Motor neuron (in vitro differentiated cells): ENCODE data around the gene SLC25A20. TPM values are rescaled to one million over a fixed set of nuclear protein-coding genes. Genes with fewer than 3 reads are reported as not detected.
A peak's percentile ranks its signal among the peaks of the same experiment; 100 is the strongest.
"Not testable (repeated sequence)": the region's sequence is repeated elsewhere in the genome, so short reads cannot be mapped to it uniquely, and the experiment has no call there.

ENCODE experiments used
- ATAC-seq, 8 experiments: fragments of 200-7000 bp; cut with Tn5 transposase; replicated peaks in 6 of 8; 2 replicates each; pipeline ENCODE4 v1.8.0; 2021; ENCODE audit warnings: mild to moderate bottlenecking in 8 of 8, moderate library complexity in 8 of 8
- H3K27ac ChIP-seq, 2 donors: fragments of 250-450 bp; sonication (Bioruptor Pico); 2 replicates each; pipeline ENCODE4 v1.9.0; 2021; ENCODE audit warnings: antibody characterized with exemption in 2 of 2, mild to moderate bottlenecking in 2 of 2, moderate library complexity in 1 of 2
- H3K4me1 ChIP-seq, 2 donors: fragments of 250-450 bp; sonication (Bioruptor Pico); replicated peaks in 1 of 2; 2 replicates each; pipeline ENCODE4 v1.6.1; 2021; ENCODE audit warnings: antibody characterized with exemption in 2 of 2, mild to moderate bottlenecking in 2 of 2, moderate library complexity in 1 of 2
- H3K4me3 ChIP-seq, 5 donors: fragments of 250-450 bp; sonication (Bioruptor Pico); 2 replicates each; pipeline ENCODE4 v1.9.0; 2021; ENCODE audit warnings: antibody characterized with exemption in 5 of 5, mild to moderate bottlenecking in 5 of 5, moderate library complexity in 4 of 5
- WGBS, 10 experiments: fragments of 450-650 bp; shearing (Covaris generic); methylation state at CpG; one replicate each; pipeline ENCODE4 v1.0.0; 2022; 5-methylcytosine and 5-hydroxymethylcytosine counted together
- in situ Hi-C, 9 experiments: fragments of 400-800 bp; cut with MboI; loops; one replicate each; pipeline ENCODE4 v1.15.0; 2021; ENCODE audit warnings: low sequenced_read_pairs in 9 of 9, low pct_unique_long_range_greater_than_20kb in 2 of 9; ENCODE audit not compliant: unreplicated experiment in 9 of 9
- total RNA-seq, 8 experiments: library from RNA; unstranded; fragments of 300-600 nt; gene quantifications; 2 replicates each; pipeline versions ENCODE4 v1.2.3 to v1.2.4, GENCODE V29; 2022

The SLC25A20 gene
- total RNA-seq, 8 experiments from 2014 or later, result 7.8 to 22.6 (median 17.9) TPM

DNA sequence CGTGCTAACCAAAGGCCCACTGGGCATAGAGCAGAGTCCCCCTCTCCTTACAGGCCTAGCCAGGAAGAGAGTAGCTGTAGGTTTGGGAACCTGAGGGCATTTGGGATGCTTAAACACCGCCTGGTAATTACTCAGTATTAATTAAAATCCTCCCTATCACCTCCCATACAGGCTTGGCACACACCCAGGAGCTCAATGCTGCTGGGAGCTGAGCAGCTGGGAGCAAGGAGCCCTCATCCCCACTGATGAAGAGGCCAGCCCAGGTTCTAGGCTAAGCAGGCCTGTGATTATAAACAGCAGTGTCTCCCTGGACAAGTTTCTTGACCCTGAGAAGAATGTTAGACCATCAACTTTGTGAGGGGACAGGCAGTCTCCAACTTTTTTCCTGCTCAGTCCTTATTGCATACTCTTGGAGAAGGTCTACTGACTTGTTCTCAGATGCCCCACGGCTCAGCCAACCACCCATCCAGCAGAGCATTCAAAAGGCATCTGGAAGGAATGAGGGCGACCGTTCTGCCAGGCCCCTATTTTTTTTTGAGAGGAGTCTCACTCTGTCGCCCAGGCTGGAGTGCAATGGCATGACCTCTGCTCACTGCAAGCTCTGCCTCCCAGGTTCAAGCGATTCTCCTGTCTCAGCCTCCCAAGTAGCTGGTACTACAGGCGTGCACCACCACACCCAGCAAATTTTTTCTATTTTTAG is 49.7 kb downstream of the SLC25A20 start:
- Histone ChIP-seq H3K4me3 (no peak overlapping the region), H3K27ac (no peak overlapping the region), H3K4me1 (peaks cover 26 to 30% of the 10 kb centered on the region in 2 donors)
- in situ Hi-C loops, result no loop called here
- WGBS, 10 experiments, result 60 to 100% (median 98%) methylated on average over 1 to 5 of the region's 8 CpGs; no CpG with 5 or more reads in 4 of the 10 experiments
- ATAC-seq, result no peak

DNA sequence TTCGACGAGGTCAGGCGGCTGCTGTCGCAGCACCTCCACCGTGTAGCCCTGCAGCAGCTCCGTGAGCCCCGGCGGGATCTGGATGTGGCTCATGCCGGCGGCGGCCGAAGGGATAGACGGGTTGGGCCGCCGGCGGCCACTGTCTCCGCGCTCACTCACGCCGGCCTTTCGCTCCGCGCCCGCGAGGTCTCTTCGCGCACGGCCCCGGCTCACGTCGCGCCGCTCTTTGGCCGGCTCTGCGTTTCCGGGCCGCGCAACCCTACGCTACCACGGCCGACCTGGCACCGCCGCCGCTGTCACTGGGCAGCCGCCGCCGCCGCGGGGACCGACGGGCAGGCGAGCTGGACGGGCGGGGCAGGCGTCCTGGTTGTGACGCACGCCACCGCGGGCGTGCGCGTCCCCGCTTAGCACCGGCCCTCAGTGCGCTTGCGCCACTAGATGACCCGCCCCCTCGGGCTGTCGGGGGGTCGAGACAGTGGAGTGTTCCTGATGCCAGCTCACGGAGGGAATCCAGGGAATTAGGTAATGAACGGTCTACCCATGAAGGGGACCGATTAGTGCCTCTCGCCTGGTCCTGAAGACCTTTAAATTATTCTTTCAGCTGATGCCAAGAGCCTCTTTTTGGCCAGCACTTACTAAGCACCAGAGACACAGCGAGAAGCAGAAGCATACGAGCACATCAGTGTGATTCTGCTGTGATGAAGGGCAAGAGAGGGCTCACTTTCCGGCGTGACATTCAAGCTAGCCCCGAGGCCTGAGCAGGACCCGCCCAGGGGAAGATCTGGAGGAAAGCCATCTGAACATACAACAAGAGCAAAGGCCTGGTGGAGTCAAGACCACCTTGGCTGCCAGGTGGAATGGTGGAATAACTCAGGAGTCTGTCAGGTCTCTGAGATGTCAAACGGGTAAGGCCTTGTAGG is 50.9 kb downstream of the SLC25A20 start, which contains the start of gene PRKAR2A:
TSS of gene PRKAR2A (minus strand) at position 371 of the 920 bp plus-strand sequence. CDS start at position 93, 278 bp downstream.
- ATAC-seq, result peak; percentile 82 to 88 (median 84)
- Histone ChIP-seq H3K27ac (peak within 1 kb of the TSS; percentile 55 to 87), H3K4me3 (peak within 1 kb of the TSS; percentile 45 to 77 (median 64)), H3K4me1 (peaks cover 26 to 30% of the 10 kb centered on the region in 2 donors)
- 0 to 48% (median 25%) methylated on average over 1 to 23 of the region's 81 CpGs; no CpG with 5 or more reads in 1 of the 10 experiments for WGBS, 10 experiments
- in situ Hi-C loops, result no loop called here

DNA sequence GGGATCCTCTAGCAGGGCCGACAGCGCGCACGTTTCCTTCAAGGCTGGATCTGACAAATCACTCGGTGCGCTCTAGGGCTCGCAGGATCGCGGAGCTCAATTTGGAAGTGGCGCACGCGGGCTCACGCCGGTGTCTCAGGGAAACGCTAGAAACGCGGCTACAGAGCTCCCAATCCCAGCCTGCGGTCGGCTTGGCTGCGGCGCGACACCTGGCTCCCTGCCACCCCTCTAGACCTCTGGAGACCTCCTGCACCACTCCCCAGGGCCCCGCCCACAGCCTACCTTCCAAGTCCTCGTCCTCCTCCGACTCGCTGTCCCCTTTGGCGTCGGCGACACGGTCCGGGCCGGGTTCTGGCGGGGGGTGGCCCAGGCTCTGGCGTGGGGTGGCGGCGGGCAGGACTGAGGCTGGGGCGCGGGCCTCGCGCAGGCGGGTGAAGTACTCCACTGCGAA is 51.6 kb downstream of the SLC25A20 start:
- in situ Hi-C loops, result no loop called here
- H3K27ac ChIP-seq, result peak overlapping the region; percentile 55 to 87
- ATAC-seq, result peak in 7 of 8 experiments; percentile 48 to 72 (median 56)

DNA sequence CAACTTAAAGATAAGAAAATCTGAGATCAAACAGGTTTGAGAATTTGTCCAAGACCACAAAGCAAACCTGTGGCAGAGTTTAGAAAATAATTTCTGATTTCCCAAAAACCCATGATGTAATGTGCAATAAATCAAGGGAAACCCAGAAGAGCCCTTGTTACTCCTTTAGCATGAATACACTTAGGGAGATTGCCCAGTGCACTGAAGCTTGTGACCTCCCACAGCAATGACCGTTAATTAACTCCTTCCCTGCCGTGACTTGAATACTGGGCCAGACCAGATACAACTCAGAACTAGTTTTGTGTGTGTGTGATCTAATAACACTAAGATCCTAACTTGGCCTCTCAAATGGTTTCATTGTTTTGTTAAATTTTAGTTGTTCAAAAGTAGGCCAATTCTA is 53.5 kb downstream of the SLC25A20 start:
- H3K4me1 ChIP-seq, result peaks cover 16 to 18% of the 10 kb centered on the region in 2 donors
- WGBS, 10 experiments, result 0 to 42% (median 23%) methylated on average over 1 to 2 of the region's 2 CpGs; no CpG with 5 or more reads in 4 of the 10 experiments
- H3K27ac ChIP-seq, result no peak overlapping the region
- in situ Hi-C loops, result no loop called here
- peak overlapping the region in 4 of 5 donors; percentile 2 to 72 (median 37) for H3K4me3 ChIP-seq
- ATAC-seq, result peak in 2 of 8 experiments; percentile 2 to 3

More for the DNA sequence above, 51.6 kb downstream of the SLC25A20 start:
- WGBS, 10 experiments, result 0 to 2% (median 0%) methylated on average over 1 to 7 of the region's 42 CpGs; no CpG with 5 or more reads in 5 of the 10 experiments
- Histone ChIP-seq H3K4me3 (peak overlapping the region; percentile 45 to 77 (median 64)), H3K4me1 (peaks cover 26 to 29% of the 10 kb centered on the region in 2 donors)

DNA sequence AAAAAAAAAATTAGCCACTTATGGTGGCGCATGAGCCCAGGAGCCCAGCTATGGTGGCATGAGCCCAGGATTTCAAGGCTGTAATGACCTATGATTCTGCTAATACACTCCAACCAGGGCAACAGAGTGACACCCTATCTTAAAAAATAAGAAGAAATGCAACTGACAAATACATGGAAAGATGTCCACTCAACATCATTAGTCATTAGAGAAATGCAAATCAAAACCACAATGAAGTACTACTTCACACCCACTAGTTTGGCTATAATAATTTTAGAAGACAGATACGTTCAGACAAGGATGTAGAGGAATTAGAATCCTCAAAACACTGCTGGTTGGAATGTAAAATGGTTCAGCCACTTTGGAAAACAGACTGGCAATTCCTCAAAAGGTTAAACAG is 61.5 kb downstream of the SLC25A20 start:
- 17 to 100% (median 83%) methylated on average over 1 to 2 of the region's 2 CpGs; no CpG with 5 or more reads in 3 of the 10 experiments for WGBS, 10 experiments
- in situ Hi-C loops, result no loop called here
- peak in 2 of 8 experiments; percentile 28 to 54 for ATAC-seq
- Histone ChIP-seq H3K4me1 (no peaks in the 10 kb centered on the region), H3K4me3 (no peak overlapping the region), H3K27ac (no peak overlapping the region)

DNA sequence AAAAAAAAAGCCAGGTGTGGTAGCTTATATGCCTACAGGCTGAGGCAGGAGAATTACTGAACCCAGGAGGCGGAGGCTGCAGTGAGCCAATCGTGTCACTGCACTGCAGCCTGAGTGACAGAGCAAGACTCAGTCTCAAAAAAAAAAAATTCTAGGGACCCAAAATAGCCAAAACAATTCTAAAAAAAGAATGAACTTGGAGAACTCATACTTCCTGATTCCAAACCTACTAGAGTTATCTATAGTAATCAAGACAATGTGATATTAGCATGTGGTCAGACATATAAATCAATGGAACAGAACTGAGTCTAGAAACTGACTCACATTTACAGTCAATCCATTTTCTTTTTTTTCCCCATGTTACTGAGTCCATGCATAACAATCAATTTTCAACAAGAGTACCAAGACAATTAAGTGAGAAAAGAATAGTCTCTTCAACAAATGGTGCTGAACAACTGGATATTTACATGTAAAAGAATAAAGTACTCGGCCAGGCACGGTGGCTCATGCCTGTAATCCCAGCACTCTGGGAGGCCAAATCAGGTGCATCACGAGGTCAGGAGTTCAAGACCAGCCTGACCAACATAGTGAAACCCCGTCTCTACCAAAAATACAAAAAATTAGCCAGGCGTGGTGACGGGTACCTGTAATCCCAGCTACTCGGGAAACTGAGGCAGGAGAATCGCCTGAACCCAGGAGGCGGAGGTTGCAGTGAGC is 62.9 kb downstream of the SLC25A20 start:
- 65 to 100% (median 92%) methylated on average over 4 to 9 of the region's 11 CpGs; no CpG with 5 or more reads in 1 of the 10 experiments for WGBS, 10 experiments
- H3K27ac ChIP-seq, result no peak overlapping the region
- in situ Hi-C loops, result no loop called here
- ATAC-seq, result peak in 3 of 8 experiments; percentile 58 to 67 (median 65)
- H3K4me1 ChIP-seq, result no peaks in the 10 kb centered on the region
- H3K4me3 ChIP-seq, result no peak overlapping the region

DNA sequence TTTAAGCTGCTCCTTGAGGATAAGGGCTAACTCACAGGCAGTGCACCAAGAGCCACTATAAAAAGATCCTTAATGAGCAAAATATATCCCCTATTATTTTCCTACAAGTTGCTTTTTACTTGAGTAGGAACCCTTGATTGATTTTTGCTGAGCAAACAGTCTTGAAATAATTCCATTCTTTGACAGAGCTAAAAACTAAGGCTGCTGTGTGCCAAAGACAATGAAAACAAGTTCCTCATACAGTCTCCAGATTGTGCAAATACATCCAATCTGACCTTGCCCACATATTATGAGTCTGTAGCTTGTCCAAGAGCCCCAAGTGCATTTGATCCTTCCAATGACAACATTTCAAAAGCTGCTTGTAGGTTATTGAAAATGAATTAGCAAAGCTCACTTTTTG is 66.0 kb downstream of the SLC25A20 start:
- Histone ChIP-seq H3K4me1 (no peaks in the 10 kb centered on the region), H3K27ac (no peak overlapping the region), H3K4me3 (no peak overlapping the region)
- ATAC-seq, result peak in 1 of 8 experiments; percentile 13
- in situ Hi-C loops, result no loop called here

DNA sequence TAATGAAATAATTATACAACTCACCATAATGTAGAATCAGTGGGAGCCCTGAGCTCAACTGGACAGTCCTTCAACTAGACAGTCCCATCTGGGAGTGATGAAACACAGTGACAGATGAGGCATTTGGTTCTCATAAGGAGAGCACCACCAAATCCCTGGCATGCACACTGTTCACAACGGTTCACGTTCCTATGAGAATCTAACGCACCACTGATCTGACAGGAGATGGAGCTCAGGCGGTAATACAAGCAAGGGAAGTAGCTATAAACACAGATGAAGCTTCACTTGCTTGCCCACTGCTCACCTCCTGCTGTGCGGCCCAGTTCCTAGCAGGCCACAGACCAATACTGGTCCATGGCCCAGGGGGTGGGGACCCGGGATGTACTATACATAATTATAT is 68.0 kb downstream of the SLC25A20 start:
- WGBS, 10 experiments, result 73 to 100% (median 80%) methylated on average over 1 to 2 of the region's 6 CpGs; no CpG with 5 or more reads in 5 of the 10 experiments
- peak in 2 of 8 experiments; percentile 20 to 34 for ATAC-seq
- in situ Hi-C loops, result no loop called here

DNA sequence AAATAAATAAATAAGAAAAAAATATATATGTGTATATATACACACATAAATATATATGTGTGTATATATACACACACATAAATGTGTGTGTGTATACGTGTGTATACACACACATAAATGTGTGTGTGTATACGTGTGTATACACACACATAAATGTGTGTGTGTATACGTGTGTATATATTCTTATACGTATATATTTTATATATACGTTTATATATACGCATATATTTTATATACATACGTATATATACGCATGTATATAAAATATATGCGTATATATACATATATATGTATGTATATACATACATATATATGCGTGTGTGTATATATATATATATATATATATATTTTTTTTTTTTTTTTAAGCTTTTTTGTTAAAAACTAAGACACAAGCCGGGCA is 69.2 kb downstream of the SLC25A20 start:
- 40 to 98% (median 88%) methylated on average over 1 to 8 of the region's 11 CpGs; no CpG with 5 or more reads in 4 of the 10 experiments for WGBS, 10 experiments

More for the DNA sequence above, 68.0 kb downstream of the SLC25A20 start:
- no peak overlapping the region for H3K27ac ChIP-seq
- no peak overlapping the region for H3K4me3 ChIP-seq
- H3K4me1 ChIP-seq, result no peaks in the 10 kb centered on the region

DNA sequence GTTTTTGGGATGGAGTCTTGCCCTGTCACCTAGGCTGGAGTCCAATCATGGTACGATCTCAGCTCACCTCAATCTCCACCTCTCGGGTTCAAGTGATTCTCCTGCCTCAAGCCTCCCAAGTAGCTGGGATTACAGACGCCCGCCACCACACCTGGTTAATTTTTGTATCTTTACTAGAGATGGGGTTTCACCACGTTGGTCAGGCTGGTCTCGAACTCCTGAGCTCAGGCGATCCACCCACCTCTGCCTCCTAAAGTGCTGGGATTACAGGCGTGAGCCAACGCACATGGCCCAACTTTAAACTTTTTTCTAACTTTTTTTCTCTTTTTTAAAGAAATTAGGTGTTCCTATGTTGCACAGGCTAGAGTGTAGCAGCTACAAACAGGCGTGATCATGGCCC is 70.8 kb downstream of the SLC25A20 start:
- ATAC-seq, H3K4me3 ChIP-seq, in situ Hi-C loops, H3K27ac ChIP-seq, H3K4me1 ChIP-seq: not testable (repeated sequence)
- WGBS, 10 experiments, result 86 to 100% (median 99%) methylated on average over 1 to 10 of the region's 10 CpGs

More for the DNA sequence above, 69.2 kb downstream of the SLC25A20 start:
- ATAC-seq, H3K4me3 ChIP-seq, H3K27ac ChIP-seq, H3K4me1 ChIP-seq, in situ Hi-C loops: not testable (repeated sequence)

DNA sequence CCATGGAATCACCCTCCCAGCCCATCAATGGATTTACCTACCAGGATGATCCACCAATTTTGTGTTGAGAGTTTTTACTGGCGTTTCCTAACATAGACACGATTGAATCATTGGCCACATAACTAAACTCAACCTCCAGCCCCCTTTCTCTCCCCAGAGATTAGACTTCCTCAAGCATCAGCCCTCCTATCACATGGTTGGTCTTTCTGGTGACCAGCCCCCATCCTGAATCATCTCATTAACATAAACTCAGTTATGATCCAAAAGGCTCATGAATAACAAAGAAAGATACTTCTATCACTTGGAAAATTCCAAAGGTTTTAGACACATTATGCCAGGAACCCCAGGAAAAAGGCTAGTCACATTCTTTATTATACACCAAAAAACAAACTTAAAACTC is 72.2 kb downstream of the SLC25A20 start:
- peak in 4 of 8 experiments; percentile 26 to 92 (median 58) for ATAC-seq

DNA sequence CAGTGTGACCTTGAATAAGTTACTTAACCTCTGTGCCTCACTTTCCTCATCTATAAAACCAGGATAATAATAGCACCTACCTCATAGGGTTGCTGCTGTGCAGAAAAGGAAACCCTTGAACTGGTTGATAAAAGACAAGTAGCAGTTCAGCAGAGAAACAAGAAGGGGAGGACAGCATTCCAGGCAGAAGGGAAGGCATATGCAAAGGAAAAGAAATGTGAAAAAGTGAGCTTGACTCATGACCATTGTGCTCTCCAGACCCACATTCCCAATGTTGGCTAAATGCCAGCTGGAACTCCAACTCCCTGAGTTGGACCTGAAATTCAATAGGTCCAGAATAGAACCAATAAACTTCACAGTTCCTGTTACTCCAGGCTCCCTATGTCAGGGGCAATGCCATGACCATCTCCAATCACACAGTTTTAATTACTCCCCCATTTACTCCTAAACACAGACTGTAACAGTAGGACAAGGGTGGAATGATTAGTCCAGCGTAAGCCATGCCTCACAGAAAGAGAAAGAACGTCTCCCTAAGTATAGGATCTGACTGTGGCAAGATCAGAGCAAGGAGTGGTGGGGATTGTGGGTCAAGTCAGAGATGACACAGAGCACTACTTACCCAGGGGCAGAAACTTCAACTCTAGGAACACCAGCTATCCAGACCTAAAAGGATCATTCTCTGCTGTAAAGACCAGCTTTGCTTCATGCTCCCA is 77.9 kb downstream of the SLC25A20 start:
- in situ Hi-C loops, result no loop called here
- H3K27ac ChIP-seq, result no peak overlapping the region
- WGBS, 10 experiments, result 69 to 100% (median 100%) methylated on average over 1 to 2 of the region's 2 CpGs; no CpG with 5 or more reads in 5 of the 10 experiments
- ATAC-seq, result peak in 6 of 8 experiments; percentile 11 to 67 (median 31)
- H3K4me1 ChIP-seq, result no peaks in the 10 kb centered on the region
- H3K4me3 ChIP-seq, result no peak overlapping the region

More for the DNA sequence above, 72.2 kb downstream of the SLC25A20 start:
- WGBS, 10 experiments, result 0 to 100% (median 81%) methylated on average over 1 to 2 of the region's 2 CpGs; no CpG with 5 or more reads in 2 of the 10 experiments
- no peaks in the 10 kb centered on the region for H3K4me1 ChIP-seq
- in situ Hi-C loops, result no loop called here
- no peak overlapping the region for H3K4me3 ChIP-seq
- no peak overlapping the region for H3K27ac ChIP-seq
